Spleen (tissue), 11 donors: ENCODE measurements around the gene MAP7D3. TPM values are rescaled to one million over a fixed set of nuclear protein-coding genes. Genes with fewer than 3 reads are reported as not detected.

ENCODE experiments used
- DNase-seq: peaks from one replicate; pipeline ENCODE4 v3.0.0-alpha.2; 2020
- H3K27ac ChIP-seq, 8 donors: fragments of 200-600 bp; sonication (generic) in 7 of 8; 1 replicate in 4 of 8; 2 replicates in 4 of 8; pipeline versions ENCODE4 v1.5.0 to v1.8.0; 2016 to 2021; ENCODE audit warnings: inconsistent platforms in 4 of 8, mild to moderate bottlenecking in 4 of 8, moderate library complexity in 1 of 8
- H3K27me3 ChIP-seq, 7 donors: fragments of 200-600 bp; sonication (generic) in 6 of 7; replicated peaks in 1 of 7; 1 replicate in 4 of 7; 2 replicates in 3 of 7; pipeline versions ENCODE4 v1.5.0 to v1.8.0; 2016 to 2021; ENCODE audit warnings: inconsistent platforms in 3 of 7, mild to moderate bottlenecking in 1 of 7
- H3K36me3 ChIP-seq, 6 donors: fragments of 200-600 bp; sonication (generic) in 5 of 6; 1 replicate in 4 of 6; 2 replicates in 2 of 6; pipeline versions ENCODE4 v1.5.0 to v1.8.0; 2016 to 2021; ENCODE audit warnings: inconsistent platforms in 2 of 6
- H3K4me1 ChIP-seq, 6 donors: fragments of 200-600 bp; sonication (generic) in 5 of 6; 1 replicate in 3 of 6; 2 replicates in 3 of 6; pipeline versions ENCODE4 v1.5.0 to v1.8.0; 2016 to 2021; ENCODE audit warnings: inconsistent platforms in 3 of 6
- H3K4me3 ChIP-seq, 8 donors: fragments of 200-600 bp; sonication (generic) in 7 of 8; 1 replicate in 4 of 8; 2 replicates in 4 of 8; pipeline versions ENCODE4 v1.5.0 to v1.8.0; 2016 to 2021; ENCODE audit warnings: inconsistent platforms in 4 of 8, mild to moderate bottlenecking in 4 of 8, moderate library complexity in 2 of 8
- H3K9me3 ChIP-seq, 8 donors: fragments of 200-600 bp; sonication (generic) in 7 of 8; 1 replicate in 4 of 8; 2 replicates in 4 of 8; pipeline versions ENCODE4 v1.5.0 to v1.8.0; 2016 to 2021; ENCODE audit warnings: inconsistent platforms in 4 of 8
- POLR2A ChIP-seq, 3 donors: fragments of 450-650 bp; IDR thresholded peaks; one replicate each; pipeline ENCODE4 v1.5.1; 2017; ENCODE audit warnings: antibody characterized with exemption in 3 of 3, mild to moderate bottlenecking in 1 of 3
- POLR2AphosphoS5 ChIP-seq, 3 donors: sonication (generic); formaldehyde crosslinking; IDR thresholded peaks; one replicate each; pipeline ENCODE4 v1.5.1; 2017; ENCODE audit warnings: antibody characterized with exemption in 3 of 3
- WGBS, 5 donors: extraction: QIAGEN DNeasy Blood & Tissue Kit in 3 of 5; methylation state at CpG; one replicate each; pipeline versions ENCODE4 v1.1.5 to v1.1.7; 2013 to 2018; 5-methylcytosine and 5-hydroxymethylcytosine counted together
- intact Hi-C: fragments of 100-400 bp; cut with DNase I; formaldehyde crosslinking; loops from one replicate; pipeline ENCODE4 v1.15.0; 2023; ENCODE audit warnings: low total_unique reads
- polyA plus RNA-seq, 3 donors: library from polyadenylated mRNA; stranded (reverse); fragments of 200-250 nt; gene quantifications; one replicate each; pipeline ENCODE4 v1.2.1, GENCODE V29; 2013
- total RNA-seq, 7 donors: library from RNA; depleted of rRNA in 3 of 7; stranded (reverse); fragments of >200 nt in 3 of 7; fragmentation: NEBNext Ultra II Directional in 4 of 7; extraction: Animal tissue kit (Norgen Biotek cat#: 25700) in 4 of 7; gene quantifications; one replicate each; pipeline versions ENCODE4 v1.1.0 to v1.2.1, GENCODE V29; 2016 to 2021
- TF ChIP-seq, protein P1 (sequence below), 11 experiments: fragments of 200-600 bp in 7 of 11; fragments of 450-650 bp in 4 of 11; sonication (generic) in 4 of 11; IDR thresholded peaks in 8 of 11; conservative IDR thresholded peaks in 3 of 11; 1 replicate in 7 of 11; 2 replicates in 4 of 11; pipeline versions ENCODE4 v1.4.0 to v1.8.0; 2016 to 2021; ENCODE audit warnings: antibody characterized with exemption in 11 of 11, inconsistent platforms in 4 of 11, mild to moderate bottlenecking in 1 of 11
- donor health status: healthy with polysubstance abuse.
- donor health status: DM: no; HTN: no; CAD: no; lungs with moderate emphysema.
- donor health status: DM: no; HTN: no; CAD: no.
- donor health status: Bipolar disorder and iron deficiency.
- donor health status: healthy.
- donor health status: DM: no; HTN: no; CAD: no.
- donor health status: DM: yes; HTN: yes; CAD: no.

The MAP7D3 gene
- total and polyA plus RNA-seq, 10 donors, result 7.4 to 17.6 (median 12.2) TPM

DNA sequence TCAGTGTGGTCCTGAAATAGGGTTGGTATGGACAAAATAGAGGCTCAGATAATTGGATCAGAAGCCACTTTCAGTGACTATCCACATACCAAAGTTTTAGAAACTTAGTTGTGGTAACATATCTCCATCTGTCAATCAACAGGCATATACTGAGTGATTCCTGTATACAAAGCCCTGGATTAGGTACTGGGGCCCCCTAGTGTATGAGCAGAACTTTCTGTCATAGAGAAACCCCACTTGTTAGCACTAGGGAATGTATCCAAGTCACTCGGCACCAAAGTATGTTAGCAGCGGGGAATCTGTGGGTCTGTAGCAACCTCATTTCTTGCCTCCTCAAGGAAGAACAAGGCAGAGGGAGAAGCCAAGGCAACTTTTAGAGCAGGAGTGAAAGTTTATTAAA, 50.7 kb downstream of the MAP7D3 start:
- Histone ChIP-seq H3K4me3 (no peak overlapping the region), H3K9me3 (no peaks in the 10 kb centered on the region), H3K27ac (peak overlapping the region in 1 of 8 donors; percentile 23), H3K27me3 (no peaks in the 10 kb centered on the region), H3K4me1 (peaks cover 0 to 20% (median 12%) of the 10 kb centered on the region in 6 donors), H3K36me3 (no peaks in the 10 kb centered on the region)
- intact Hi-C loops, result no loop called here
- WGBS, 5 donors, result 59 to 90% (median 80%) methylated on average over 2 of the region's 2 CpGs
- TF ChIP-seq, protein P1, sequence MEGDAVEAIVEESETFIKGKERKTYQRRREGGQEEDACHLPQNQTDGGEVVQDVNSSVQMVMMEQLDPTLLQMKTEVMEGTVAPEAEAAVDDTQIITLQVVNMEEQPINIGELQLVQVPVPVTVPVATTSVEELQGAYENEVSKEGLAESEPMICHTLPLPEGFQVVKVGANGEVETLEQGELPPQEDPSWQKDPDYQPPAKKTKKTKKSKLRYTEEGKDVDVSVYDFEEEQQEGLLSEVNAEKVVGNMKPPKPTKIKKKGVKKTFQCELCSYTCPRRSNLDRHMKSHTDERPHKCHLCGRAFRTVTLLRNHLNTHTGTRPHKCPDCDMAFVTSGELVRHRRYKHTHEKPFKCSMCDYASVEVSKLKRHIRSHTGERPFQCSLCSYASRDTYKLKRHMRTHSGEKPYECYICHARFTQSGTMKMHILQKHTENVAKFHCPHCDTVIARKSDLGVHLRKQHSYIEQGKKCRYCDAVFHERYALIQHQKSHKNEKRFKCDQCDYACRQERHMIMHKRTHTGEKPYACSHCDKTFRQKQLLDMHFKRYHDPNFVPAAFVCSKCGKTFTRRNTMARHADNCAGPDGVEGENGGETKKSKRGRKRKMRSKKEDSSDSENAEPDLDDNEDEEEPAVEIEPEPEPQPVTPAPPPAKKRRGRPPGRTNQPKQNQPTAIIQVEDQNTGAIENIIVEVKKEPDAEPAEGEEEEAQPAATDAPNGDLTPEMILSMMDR (IDR thresholded peaks at IDR 0.05 in 8 of 11, conservative IDR thresholded peaks at IDR 0.05 in 3 of 11), result peak in 3 of 11 experiments; percentile 12 to 35 (median 24)
- no peak for TF ChIP-seq POLR2A (IDR thresholded peaks at IDR 0.05)
- no peak for DNase-seq

DNA sequence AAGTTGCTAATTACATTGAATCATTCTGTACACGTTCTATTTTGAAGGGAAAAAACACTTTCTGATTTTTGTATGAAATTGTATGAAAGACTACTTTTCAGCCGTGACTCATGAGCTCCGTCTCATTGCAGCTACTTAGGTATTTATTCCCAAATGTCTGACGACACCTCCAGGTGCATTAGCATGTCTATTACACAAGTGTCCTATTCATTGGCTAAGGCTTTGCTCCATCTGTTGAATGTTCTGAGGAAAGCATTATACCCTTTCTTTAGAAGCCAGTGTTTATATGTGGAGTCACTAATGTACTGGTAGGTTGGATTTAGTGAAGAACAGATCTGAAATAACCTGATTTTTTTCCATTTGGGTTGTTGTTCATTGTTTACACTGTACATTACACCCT, 51.8 kb downstream of the MAP7D3 start:
- Histone ChIP-seq H3K4me1 (peaks cover 0 to 11% (median 7%) of the 10 kb centered on the region in 6 donors), H3K36me3 (no peaks in the 10 kb centered on the region), H3K9me3 (no peaks in the 10 kb centered on the region), H3K27ac (no peak overlapping the region), H3K4me3 (no peak overlapping the region), H3K27me3 (no peaks in the 10 kb centered on the region)
- DNase-seq, result no peak
- WGBS, 5 donors, result 72 to 98% (median 91%) methylated on average over 4 of the region's 4 CpGs
- intact Hi-C loops, result no loop called here
- TF ChIP-seq POLR2A (IDR thresholded peaks at IDR 0.05), result no peak
- no peak for TF ChIP-seq POLR2AphosphoS5 (IDR thresholded peaks at IDR 0.05)
- TF ChIP-seq, protein P1 (IDR thresholded peaks at IDR 0.05 in 8 of 11, conservative IDR thresholded peaks at IDR 0.05 in 3 of 11), result no peak

DNA sequence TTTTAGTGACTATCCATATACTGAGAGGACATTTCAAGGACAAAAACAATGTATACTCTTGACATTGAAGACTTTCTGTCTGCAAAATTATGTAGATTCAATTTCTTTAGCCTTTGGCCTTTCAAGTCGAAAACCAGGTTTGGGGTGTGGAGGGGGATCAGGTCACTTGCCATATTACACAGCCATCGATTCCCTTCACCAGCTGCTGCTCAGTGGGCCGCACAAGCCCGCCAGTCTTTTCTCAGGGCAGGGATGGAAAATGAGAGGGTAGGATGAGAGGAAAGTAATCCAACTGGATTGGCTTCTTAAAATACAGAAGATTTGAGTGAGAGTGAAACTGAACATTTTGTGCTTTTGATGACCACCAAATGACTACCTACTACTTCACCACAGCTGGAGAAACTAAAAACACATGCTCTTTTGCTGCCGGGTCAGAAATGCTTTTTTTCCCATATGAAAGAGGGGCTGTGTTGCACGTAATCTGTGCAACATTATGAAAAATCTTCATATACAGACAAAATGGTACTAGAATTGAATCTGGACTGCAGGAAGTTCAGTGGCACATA, 52.4 kb downstream of the MAP7D3 start:
- 74 to 93% (median 91%) methylated on average over 6 of the region's 6 CpGs for WGBS, 5 donors
- Histone ChIP-seq H3K9me3 (no peaks in the 10 kb centered on the region), H3K4me1 (peaks cover 0 to 10% (median 5%) of the 10 kb centered on the region in 6 donors), H3K27me3 (no peaks in the 10 kb centered on the region), H3K4me3 (no peak overlapping the region), H3K27ac (no peak overlapping the region), H3K36me3 (no peaks in the 10 kb centered on the region)
- intact Hi-C loops, result no loop called here
- DNase-seq, result no peak
- TF ChIP-seq, protein P1 (IDR thresholded peaks at IDR 0.05 in 8 of 11, conservative IDR thresholded peaks at IDR 0.05 in 3 of 11), result no peak
- TF ChIP-seq POLR2AphosphoS5 (IDR thresholded peaks at IDR 0.05) (no peak), POLR2A (IDR thresholded peaks at IDR 0.05) (no peak)

DNA sequence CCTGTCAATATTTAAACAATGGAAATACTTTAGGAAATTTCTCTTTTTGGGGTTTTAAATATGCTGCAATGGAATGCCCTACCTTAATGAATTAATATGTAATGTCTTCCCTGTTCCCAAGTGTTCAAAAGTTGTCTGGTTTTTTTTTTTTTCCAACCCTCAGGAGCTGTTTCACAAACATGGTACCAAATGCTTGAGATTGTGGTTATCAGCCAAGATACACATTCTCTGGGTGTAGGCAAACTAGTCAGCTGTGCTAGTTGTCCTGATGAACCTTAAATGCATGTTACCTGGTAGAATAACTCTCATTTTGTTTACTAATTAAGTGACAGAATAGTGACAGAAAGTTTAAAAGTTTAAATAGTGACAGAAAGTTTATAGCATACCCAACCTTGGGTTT, 53.2 kb downstream of the MAP7D3 start:
- no peak overlapping the region for H3K4me3 ChIP-seq
- H3K27ac ChIP-seq, result no peak overlapping the region
- no peaks in the 10 kb centered on the region for H3K36me3 ChIP-seq
- TF ChIP-seq POLR2AphosphoS5 (IDR thresholded peaks at IDR 0.05), result no peak
- TF ChIP-seq, protein P1 (IDR thresholded peaks at IDR 0.05 in 8 of 11, conservative IDR thresholded peaks at IDR 0.05 in 3 of 11), result no peak
- TF ChIP-seq POLR2A (IDR thresholded peaks at IDR 0.05), result no peak
- no peaks in the 10 kb centered on the region for H3K27me3 ChIP-seq
- H3K4me1 ChIP-seq, result peaks cover 0 to 12% (median 10%) of the 10 kb centered on the region in 6 donors
- H3K9me3 ChIP-seq, result no peaks in the 10 kb centered on the region
- no peak for DNase-seq
- intact Hi-C loops, result no loop called here
